Fibroblast of lung (primary cell): Measurements from ENCODE around the gene ACTRT2. TPM values are rescaled to one million over a fixed set of nuclear protein-coding genes. Genes with fewer than 3 reads are reported as not detected.

Experiments used
- DNase-seq, 2 donors: peaks; one replicate each; pipeline versions ENCODE4 v3.0.0 to v3.0.0-alpha.2; 2010; ENCODE audit warnings: low read depth in 2 of 2
- H2AFZ ChIP-seq: 2 replicates; pipeline ENCODE4 v1.5.1; 2012; ENCODE audit warnings: low read length, control low read depth, inconsistent platforms
- H3K27ac ChIP-seq: 2 replicates; pipeline ENCODE4 v1.5.1; 2011; ENCODE audit warnings: low read length, control low read depth; ENCODE audit not compliant: insufficient read depth
- H3K27me3 ChIP-seq: 2 replicates; pipeline ENCODE4 v1.5.1; 2011; ENCODE audit warnings: mild to moderate bottlenecking, low read length; ENCODE audit not compliant: control insufficient read depth, insufficient read depth
- H3K36me3 ChIP-seq: 2 replicates; pipeline ENCODE4 v1.5.1; 2011; ENCODE audit warnings: low read length; ENCODE audit not compliant: control insufficient read depth, insufficient read depth
- H3K4me1 ChIP-seq: 2 replicates; pipeline ENCODE4 v1.5.1; 2011; ENCODE audit warnings: low read length; ENCODE audit not compliant: control insufficient read depth, insufficient read depth; ENCODE audit errors: extremely low read depth
- H3K4me2 ChIP-seq: 2 replicates; pipeline ENCODE4 v1.5.1; 2011; ENCODE audit warnings: low read length, control low read depth; ENCODE audit not compliant: insufficient read depth; ENCODE audit errors: extremely low read depth
- H3K4me3 ChIP-seq, 4 experiments: fragments of 200-600 bp in 1 of 4; sonication (generic) in 1 of 4; replicated peaks in 1 of 4; 2 replicates each; pipeline ENCODE4 v1.5.1; 2011 to 2016; ENCODE audit warnings: low read length in 4 of 4, low read depth in 3 of 4, mild to moderate bottlenecking in 3 of 4, control low read depth in 2 of 4, inconsistent platforms in 1 of 4, mixed read lengths in 1 of 4; ENCODE audit not compliant: insufficient read depth in 1 of 4; ENCODE audit errors: control extremely low read depth in 1 of 4
- H3K79me2 ChIP-seq: 2 replicates; pipeline ENCODE4 v1.5.1; 2012; ENCODE audit warnings: mild to moderate bottlenecking, low read length, inconsistent platforms; ENCODE audit not compliant: control insufficient read depth, insufficient read depth
- H3K9ac ChIP-seq: 2 replicates; pipeline ENCODE4 v1.5.1; 2011; ENCODE audit warnings: mild to moderate bottlenecking, low read length, control low read depth; ENCODE audit not compliant: insufficient read depth
- H3K9me3 ChIP-seq: 2 replicates; pipeline ENCODE4 v1.5.1; 2012; ENCODE audit warnings: low read depth, low read length; ENCODE audit not compliant: control insufficient read depth, insufficient read depth
- H4K20me1 ChIP-seq: 2 replicates; pipeline ENCODE4 v1.5.1; 2011; ENCODE audit warnings: low read length; ENCODE audit not compliant: control insufficient read depth, insufficient read depth; ENCODE audit errors: extremely low read depth
- EZH2 ChIP-seq: IDR thresholded peaks from 2 replicates; pipeline ENCODE4 v1.5.1; 2012; ENCODE audit warnings: low read length, control low read depth, mild to moderate bottlenecking; ENCODE audit errors: missing control alignments
- polyA plus RNA-seq, 2 donors: library from polyadenylated mRNA; depleted of rRNA in 1 of 2; stranded (reverse) in 1 of 2; unstranded in 1 of 2; fragments of >200 nt; gene quantifications; 2 replicates each; pipeline ENCODE4 v1.2.1, GENCODE V29; 2011 to 2012; ENCODE audit warnings: missing spikeins in 1 of 2
- total RNA-seq: library from RNA; depleted of rRNA; stranded (reverse); fragments of >200 nt; gene quantifications from 2 replicates; pipeline ENCODE4 v1.2.1, GENCODE V29; 2014
- TF ChIP-seq, protein P1 (sequence below), 2 donors: IDR thresholded peaks in 1 of 2; conservative IDR thresholded peaks in 1 of 2; 1 replicate in 1 of 2; 2 replicates in 1 of 2; pipeline ENCODE4 v1.5.1; 2011 to 2012; ENCODE audit warnings: low read length in 2 of 2, control low read depth in 1 of 2, inconsistent platforms in 1 of 2, low read depth in 1 of 2, mild to moderate bottlenecking in 1 of 2

The ACTRT2 gene
- total and polyA plus RNA-seq, 2 donors (not counting 1 experiment from before 2014, with no cell fraction given), result not detected

DNA sequence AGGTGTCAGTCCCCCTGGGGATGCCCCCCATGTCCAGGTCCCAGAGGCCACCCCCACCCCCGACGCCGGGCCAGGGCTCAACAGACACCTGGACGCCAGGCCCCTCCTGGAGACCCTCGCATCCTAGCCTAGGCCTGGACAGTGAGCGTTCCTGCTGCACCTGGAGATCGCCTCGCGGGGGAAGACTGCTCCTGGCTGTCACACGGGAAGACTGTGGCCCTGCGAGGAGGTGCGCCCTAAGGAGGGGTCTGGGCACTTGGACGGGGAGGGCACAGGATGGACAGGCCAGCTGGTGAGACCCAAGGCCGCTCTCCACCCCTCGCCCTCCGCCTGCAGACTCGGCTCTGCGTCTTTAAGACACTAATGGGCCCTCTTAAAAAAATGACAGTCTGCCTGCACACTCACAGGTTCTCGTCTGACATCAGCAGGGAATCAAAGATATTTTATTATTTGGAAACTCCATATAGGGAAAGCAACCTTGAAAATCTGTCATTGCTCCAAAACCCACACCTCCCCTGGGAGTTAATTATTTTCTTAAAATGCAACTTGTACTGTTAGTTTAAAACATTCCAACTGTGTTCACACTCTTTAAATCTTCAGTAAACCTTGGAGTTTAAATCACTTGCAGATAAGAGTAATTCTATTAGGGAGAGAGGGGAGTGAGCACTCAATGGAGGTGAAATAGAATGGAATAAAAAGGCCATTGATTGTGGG lies 45.6 kb upstream of the ACTRT2 start:
- H3K9ac ChIP-seq, result no peak overlapping the region
- no peak for DNase-seq
- H3K4me1 ChIP-seq, result no peaks in the 10 kb centered on the region
- no peaks in the 10 kb centered on the region for H3K36me3 ChIP-seq
- no peak for TF ChIP-seq EZH2
- TF ChIP-seq, protein P1, sequence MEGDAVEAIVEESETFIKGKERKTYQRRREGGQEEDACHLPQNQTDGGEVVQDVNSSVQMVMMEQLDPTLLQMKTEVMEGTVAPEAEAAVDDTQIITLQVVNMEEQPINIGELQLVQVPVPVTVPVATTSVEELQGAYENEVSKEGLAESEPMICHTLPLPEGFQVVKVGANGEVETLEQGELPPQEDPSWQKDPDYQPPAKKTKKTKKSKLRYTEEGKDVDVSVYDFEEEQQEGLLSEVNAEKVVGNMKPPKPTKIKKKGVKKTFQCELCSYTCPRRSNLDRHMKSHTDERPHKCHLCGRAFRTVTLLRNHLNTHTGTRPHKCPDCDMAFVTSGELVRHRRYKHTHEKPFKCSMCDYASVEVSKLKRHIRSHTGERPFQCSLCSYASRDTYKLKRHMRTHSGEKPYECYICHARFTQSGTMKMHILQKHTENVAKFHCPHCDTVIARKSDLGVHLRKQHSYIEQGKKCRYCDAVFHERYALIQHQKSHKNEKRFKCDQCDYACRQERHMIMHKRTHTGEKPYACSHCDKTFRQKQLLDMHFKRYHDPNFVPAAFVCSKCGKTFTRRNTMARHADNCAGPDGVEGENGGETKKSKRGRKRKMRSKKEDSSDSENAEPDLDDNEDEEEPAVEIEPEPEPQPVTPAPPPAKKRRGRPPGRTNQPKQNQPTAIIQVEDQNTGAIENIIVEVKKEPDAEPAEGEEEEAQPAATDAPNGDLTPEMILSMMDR (conservative IDR thresholded peaks at IDR 0.05 in 1 of 2, IDR thresholded peaks at IDR 0.05 in 1 of 2; ENCODE audit: low read depth in 1 of 2, low read length in 2 of 2), result no peak
- H4K20me1 ChIP-seq, result no peaks in the 10 kb centered on the region
- no peak overlapping the region for H3K4me2 ChIP-seq
- H3K79me2 ChIP-seq, result no peaks in the 10 kb centered on the region
- no peak overlapping the region for H3K27ac ChIP-seq
- no peak overlapping the region for H2AFZ ChIP-seq
- H3K27me3 ChIP-seq, result no peaks in the 10 kb centered on the region
- no peaks in the 10 kb centered on the region for H3K9me3 ChIP-seq
- no peak overlapping the region for H3K4me3 ChIP-seq

DNA sequence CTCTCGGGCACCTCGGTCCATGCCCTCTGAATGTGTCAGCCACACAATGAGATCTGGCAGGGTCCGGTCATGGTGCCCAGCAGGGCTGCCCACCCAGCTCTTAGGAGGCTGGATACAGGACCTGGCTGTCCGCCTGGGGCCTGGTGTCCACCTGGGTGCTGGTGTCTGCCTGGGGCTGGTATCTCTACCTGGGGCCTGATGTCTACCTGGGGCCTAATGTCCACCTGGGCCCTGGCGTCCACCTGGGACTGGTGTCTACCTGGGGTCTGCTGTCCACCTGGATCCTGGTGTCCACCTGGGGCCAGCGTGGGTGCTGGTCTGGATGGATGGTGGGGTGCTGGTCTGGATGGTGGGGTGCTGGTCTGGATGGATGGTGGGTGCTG lies 45.1 kb upstream of the ACTRT2 start:
- H3K4me3 ChIP-seq, result no peak overlapping the region
- no peak overlapping the region for H3K27ac ChIP-seq
- no peak for DNase-seq
- H3K79me2 ChIP-seq, result no peaks in the 10 kb centered on the region
- no peaks in the 10 kb centered on the region for H3K9me3 ChIP-seq
- no peaks in the 10 kb centered on the region for H4K20me1 ChIP-seq
- no peaks in the 10 kb centered on the region for H3K36me3 ChIP-seq
- TF ChIP-seq, protein P1 (conservative IDR thresholded peaks at IDR 0.05 in 1 of 2, IDR thresholded peaks at IDR 0.05 in 1 of 2; ENCODE audit: low read depth in 1 of 2, low read length in 2 of 2), result no peak
- no peak for TF ChIP-seq EZH2
- H2AFZ ChIP-seq, result no peak overlapping the region
- H3K4me2 ChIP-seq, result no peak overlapping the region
- H3K9ac ChIP-seq, result no peak overlapping the region
- no peaks in the 10 kb centered on the region for H3K27me3 ChIP-seq
- H3K4me1 ChIP-seq, result no peaks in the 10 kb centered on the region

DNA sequence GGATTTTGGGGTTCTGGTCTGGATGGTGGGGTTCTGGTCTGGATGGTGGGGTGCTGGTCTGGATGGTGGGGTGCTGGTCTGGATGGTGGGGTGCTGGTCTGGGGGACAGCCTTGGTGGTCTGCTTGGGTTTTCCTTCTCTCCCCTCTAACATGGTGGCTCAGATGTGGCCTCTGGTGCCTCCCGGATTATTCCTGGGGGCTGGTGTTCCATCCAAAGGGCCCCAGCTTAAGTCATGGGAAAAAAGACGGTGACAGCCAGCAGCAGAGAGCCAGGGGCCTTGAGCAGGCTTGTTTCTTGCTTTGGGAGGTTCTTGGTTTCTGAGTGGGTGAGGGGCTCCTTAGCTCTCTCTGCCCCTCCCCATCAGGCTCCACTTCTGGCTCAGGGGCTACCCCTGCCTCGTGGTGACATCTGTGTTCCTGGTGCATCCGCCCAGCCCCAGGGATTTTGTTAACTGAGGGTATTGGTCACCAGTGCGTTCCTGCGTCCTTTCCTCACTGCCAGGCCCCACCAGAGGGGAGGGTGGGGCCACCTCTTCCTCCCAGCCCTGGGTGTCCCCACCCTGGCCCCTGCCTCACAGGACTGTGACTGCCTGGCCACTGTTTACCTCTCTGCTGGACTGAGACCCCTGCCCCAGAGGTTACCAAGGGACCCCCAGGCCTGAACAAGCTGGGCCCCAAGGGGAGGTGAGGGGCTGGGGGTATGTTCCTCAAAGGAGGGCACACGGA lies 43.2 kb upstream of the ACTRT2 start:
- H3K79me2 ChIP-seq, result no peaks in the 10 kb centered on the region
- H3K27me3 ChIP-seq, result no peaks in the 10 kb centered on the region
- H3K4me3 ChIP-seq, result no peak overlapping the region
- no peaks in the 10 kb centered on the region for H3K36me3 ChIP-seq
- H3K4me1 ChIP-seq, result no peaks in the 10 kb centered on the region
- DNase-seq, result no peak
- H3K9me3 ChIP-seq, result no peaks in the 10 kb centered on the region
- TF ChIP-seq EZH2, result no peak
- TF ChIP-seq, protein P1 (conservative IDR thresholded peaks at IDR 0.05 in 1 of 2, IDR thresholded peaks at IDR 0.05 in 1 of 2; ENCODE audit: low read depth in 1 of 2, low read length in 2 of 2), result no peak
- no peaks in the 10 kb centered on the region for H4K20me1 ChIP-seq
- H3K4me2 ChIP-seq, result no peak overlapping the region
- H3K27ac ChIP-seq, result no peak overlapping the region
- H2AFZ ChIP-seq, result no peak overlapping the region
- H3K9ac ChIP-seq, result no peak overlapping the region
